ENCODE data around the gene DTWD2.

- no peak for TF ChIP-seq CTCF (IDR thresholded peaks at IDR 0.05)
- TF ChIP-seq POLR2A (IDR thresholded peaks at IDR 0.05) = no peak
- no peak for TF ChIP-seq POLR2AphosphoS5 (IDR thresholded peaks at IDR 0.05)
- TF ChIP-seq EP300 (IDR thresholded peaks at IDR 0.05) = no peak
Observed at GRCh38 chr5:118794281-118794680, 194.1 kb downstream of the DTWD2 start.

Data from gastroesophageal sphincter (tissue), 3 donors.